ENCODE measurements around the gene NFE2L3.

Gene NFE2L3

DNA sequence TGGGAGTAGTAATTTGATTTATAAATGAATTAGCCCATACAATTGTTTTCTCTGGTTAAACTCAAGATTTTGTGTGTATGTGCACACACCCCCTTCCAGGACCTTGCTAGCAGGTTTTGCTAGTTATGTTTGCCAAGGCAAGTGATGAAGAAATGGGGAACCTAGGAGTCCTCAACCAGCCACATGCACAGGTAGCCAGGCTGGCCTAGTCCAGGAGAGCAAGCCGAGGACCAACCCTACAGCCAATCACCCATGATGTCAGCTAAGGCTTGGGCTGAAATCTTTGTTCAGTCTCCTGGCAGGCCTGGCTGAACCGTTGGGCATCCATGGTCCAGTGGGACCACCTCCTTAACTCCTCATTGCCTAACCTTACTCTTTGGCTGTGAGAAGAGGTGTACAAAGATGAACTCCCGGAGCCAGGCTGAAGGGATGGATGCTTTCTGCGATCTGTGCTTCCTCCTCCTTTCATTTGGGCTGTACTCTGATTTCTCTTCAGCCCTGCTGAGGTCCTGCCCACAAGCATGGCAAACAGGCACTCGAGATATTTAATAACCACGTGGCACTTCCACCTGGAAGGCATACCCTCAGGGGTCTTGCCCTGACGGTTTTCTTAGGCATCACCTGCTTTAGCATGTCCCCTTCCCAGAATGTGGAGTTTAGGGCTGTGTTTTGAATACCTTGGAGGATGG lies 26.4 kb downstream of the NFE2L3 start:
- no peak overlapping the region for H3K27ac ChIP-seq
- TF ChIP-seq, protein P1, sequence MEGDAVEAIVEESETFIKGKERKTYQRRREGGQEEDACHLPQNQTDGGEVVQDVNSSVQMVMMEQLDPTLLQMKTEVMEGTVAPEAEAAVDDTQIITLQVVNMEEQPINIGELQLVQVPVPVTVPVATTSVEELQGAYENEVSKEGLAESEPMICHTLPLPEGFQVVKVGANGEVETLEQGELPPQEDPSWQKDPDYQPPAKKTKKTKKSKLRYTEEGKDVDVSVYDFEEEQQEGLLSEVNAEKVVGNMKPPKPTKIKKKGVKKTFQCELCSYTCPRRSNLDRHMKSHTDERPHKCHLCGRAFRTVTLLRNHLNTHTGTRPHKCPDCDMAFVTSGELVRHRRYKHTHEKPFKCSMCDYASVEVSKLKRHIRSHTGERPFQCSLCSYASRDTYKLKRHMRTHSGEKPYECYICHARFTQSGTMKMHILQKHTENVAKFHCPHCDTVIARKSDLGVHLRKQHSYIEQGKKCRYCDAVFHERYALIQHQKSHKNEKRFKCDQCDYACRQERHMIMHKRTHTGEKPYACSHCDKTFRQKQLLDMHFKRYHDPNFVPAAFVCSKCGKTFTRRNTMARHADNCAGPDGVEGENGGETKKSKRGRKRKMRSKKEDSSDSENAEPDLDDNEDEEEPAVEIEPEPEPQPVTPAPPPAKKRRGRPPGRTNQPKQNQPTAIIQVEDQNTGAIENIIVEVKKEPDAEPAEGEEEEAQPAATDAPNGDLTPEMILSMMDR (conservative IDR thresholded peaks at IDR 0.05), result no peak

DNA sequence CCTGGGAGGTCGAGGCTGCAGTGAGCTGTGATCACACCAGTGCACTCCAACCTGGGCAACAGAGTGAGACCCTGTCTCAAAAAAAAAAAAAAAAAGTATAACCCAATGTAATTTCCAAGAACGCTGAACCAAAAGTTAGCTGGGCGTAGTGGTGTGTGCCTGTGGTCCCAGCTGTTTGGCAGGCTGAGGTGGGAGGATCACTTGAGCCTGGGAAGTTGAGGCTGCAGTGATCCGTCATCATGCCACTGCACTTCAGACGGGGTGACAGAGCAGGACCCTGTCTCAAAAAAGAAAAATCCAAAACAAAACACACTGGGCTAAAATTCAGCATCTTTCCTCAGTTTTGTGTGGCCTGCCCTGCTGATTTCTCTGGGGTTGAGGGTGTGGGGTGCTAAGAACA lies 27.4 kb downstream of the NFE2L3 start:
- TF ChIP-seq, protein P1 (conservative IDR thresholded peaks at IDR 0.05), result no peak
- H3K27ac ChIP-seq, result no peak overlapping the region

DNA sequence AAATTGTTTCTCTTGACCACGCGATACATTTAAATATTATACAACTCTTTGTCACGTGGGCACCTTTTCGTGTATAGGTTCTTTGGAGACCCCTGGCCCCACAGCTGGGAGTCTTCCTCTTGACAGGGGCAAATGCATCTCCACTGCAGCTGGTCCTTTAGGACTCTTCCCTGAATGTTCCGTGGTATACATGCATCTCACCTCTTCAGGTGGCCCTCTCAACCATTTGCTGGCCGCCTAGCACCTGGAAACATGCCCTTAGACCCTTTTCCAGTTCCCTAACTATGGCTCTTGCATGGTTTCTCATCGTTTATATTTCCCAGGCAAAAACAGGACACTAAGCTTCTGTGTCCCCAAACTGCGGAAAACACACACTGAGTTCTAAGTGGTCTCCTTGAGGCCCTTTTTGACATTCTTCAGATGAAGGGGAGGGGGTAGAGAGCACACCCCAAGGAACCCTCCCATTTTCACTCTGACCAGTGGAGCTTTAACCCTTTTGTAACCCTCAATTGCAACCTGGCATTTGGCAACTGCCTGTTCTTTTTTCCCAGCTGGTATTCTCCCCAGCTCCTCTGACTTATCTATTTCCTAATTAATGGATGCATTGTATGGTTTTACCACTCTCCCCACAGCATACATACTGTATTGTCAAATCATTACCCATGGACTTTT lies 28.0 kb downstream of the NFE2L3 start:
- TF ChIP-seq, protein P1 (conservative IDR thresholded peaks at IDR 0.05), result no peak
- no peak overlapping the region for H3K27ac ChIP-seq

DNA sequence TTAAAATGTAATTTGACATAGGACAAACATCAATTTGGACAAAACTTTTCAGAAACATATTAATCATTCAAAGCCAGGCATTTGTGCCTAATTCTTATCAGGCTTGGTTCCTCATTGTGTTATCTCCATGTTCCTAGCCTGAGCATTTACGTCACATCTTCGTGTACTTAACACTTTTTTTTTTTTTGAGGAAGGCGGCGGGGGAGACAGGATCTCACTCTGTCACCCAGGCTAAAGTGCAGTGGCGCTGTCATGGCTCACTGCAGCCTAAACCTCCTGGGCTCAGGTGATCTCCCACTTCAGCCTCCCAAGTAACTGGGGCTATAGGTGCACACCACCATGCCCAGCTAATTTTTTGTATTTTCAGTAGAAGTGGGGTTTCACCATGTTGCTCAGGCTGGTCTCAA lies 28.8 kb downstream of the NFE2L3 start:
- no peak overlapping the region for H3K27ac ChIP-seq
- TF ChIP-seq, protein P1 (conservative IDR thresholded peaks at IDR 0.05), result no peak

DNA sequence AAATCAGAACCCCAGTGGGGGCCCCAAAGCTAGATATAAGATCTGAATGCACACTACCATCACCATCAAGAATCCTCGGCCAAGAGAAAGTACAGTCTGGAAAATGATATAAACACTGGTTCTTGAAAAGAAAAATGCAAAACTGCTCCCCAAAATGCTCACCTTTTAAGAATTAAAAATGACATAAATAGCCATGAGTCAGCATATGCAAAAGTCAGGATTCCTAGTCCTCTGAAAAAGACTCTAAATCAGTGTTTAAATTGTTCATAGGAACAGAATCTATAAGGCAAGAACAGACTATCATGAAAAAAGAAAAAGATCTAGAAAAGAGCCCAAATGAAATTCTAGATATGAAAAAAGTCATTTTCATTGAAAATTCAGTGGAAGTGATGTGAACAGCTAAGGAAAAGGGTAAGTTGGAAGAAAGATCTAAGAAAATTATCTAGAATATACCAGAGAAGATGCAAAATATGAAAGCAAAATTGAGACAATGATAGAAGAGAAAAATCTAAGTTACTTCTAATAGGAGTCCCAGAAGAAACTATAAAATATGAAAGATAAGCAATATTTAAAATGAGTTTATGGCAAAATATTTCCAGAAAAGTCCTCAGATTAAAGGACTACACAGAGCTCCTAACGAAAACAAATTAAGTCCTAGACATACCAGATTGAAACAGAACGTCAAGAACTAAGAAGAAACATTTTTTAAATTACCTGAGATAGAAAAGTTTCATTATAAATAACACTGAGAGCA lies 29.7 kb downstream of the NFE2L3 start:
- H3K27ac ChIP-seq, result no peak overlapping the region
- TF ChIP-seq, protein P1 (conservative IDR thresholded peaks at IDR 0.05), result no peak

DNA sequence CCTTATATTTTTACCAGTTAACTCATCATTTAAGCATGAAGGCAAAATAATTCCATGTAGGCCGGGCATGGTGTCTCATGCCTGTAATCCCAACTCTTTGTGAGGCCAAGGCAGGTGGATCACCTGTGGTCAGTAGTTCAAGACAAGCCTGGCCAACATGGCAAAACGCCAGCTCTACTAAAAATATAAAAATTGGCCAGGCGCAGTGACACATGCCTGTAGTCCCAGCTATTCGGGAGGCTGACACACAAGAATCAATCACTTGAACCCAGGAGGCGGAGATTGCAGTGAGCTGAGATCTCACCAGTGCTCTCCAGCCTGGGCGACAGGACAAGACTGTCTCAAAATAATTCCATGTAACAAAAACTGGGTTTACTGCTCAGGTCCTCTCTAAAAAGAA lies 30.3 kb downstream of the NFE2L3 start:
- TF ChIP-seq, protein P1 (conservative IDR thresholded peaks at IDR 0.05), result no peak
- H3K27ac ChIP-seq, result no peak overlapping the region

DNA sequence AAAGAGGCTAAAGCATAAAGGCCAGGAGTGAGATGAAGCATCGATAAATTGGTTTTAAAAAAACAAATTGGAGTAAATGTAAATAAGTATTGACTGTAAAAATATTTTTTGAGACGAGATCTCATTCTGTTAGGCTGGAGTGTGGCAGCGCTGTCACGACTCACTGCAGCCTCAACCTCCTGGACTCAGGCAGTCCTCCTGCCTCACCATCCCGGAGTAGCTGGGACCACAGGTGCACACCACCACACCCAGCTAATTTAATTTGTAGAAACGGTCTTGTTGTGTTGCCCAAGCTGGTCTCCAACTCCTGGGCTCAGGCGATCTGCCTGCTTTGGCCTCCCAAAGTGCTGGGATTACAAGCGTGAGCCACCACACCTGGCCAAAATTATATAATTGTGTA lies 30.7 kb downstream of the NFE2L3 start:
- TF ChIP-seq, protein P1 (conservative IDR thresholded peaks at IDR 0.05), result no peak
- no peak overlapping the region for H3K27ac ChIP-seq
